ENCODE results near the gene TOLLIP. TPM values are rescaled to one million over a fixed set of nuclear protein-coding genes. Genes with fewer than 3 reads are reported as not detected.

The TOLLIP gene
- total RNA-seq, 2 donors from 2014 or later, result 46.0 to 46.3 TPM

GRCh38 chr11:1354125-1354938 lies 44.9 kb upstream of the TOLLIP start:
- Histone ChIP-seq H3K36me3 (no peaks in the 10 kb centered on the region), H3K9me3 (no peaks in the 10 kb centered on the region), H3K4me3 (no peak overlapping the region), H3K27me3 (replicated peaks; ENCODE audit: insufficient read depth) (no peaks in the 10 kb centered on the region), H3K27ac (no peak overlapping the region), H3K4me1 (ENCODE audit: control insufficient read depth in 1 of 2, low read depth in 2 of 2) (no peaks in the 10 kb centered on the region)
- DNase-seq (ENCODE audit: low spot score) (no peak), ATAC-seq (ENCODE audit: insufficient number of reproducible peaks, low FRiP score, low read depth) (no peak)
- no peak for TF ChIP-seq CTCF (IDR thresholded peaks at IDR 0.05)

GRCh38 chr11:1353383-1354124 lies 44.1 kb upstream of the TOLLIP start:
- Histone ChIP-seq H3K36me3 (no peaks in the 10 kb centered on the region), H3K4me3 (no peak overlapping the region), H3K27me3 (replicated peaks; ENCODE audit: insufficient read depth) (no peaks in the 10 kb centered on the region), H3K9me3 (no peaks in the 10 kb centered on the region), H3K27ac (no peak overlapping the region), H3K4me1 (ENCODE audit: control insufficient read depth in 1 of 2, low read depth in 2 of 2) (no peaks in the 10 kb centered on the region)
- ATAC-seq (ENCODE audit: insufficient number of reproducible peaks, low FRiP score, low read depth) (no peak), DNase-seq (ENCODE audit: low spot score) (no peak)
- TF ChIP-seq CTCF (IDR thresholded peaks at IDR 0.05), result no peak

- TF ChIP-seq CTCF (IDR thresholded peaks at IDR 0.05), result no peak
- ATAC-seq (ENCODE audit: insufficient number of reproducible peaks, low FRiP score, low read depth), result no peak
- H3K36me3 ChIP-seq, result no peaks in the 10 kb centered on the region
Observed at GRCh38 chr11:1352696-1353382, 43.4 kb upstream of the TOLLIP start.

GRCh38 chr11:1351278-1351937 lies 42.0 kb upstream of the TOLLIP start:
- no peak for ATAC-seq (ENCODE audit: insufficient number of reproducible peaks, low FRiP score, low read depth)
- Histone ChIP-seq H3K27me3 (replicated peaks; ENCODE audit: insufficient read depth) (no peaks in the 10 kb centered on the region), H3K36me3 (no peaks in the 10 kb centered on the region), H3K4me1 (ENCODE audit: control insufficient read depth in 1 of 2, low read depth in 2 of 2) (no peaks in the 10 kb centered on the region), H3K27ac (no peak overlapping the region), H3K4me3 (no peak overlapping the region), H3K9me3 (no peaks in the 10 kb centered on the region)
- no peak for DNase-seq (ENCODE audit: low spot score)
- no peak for TF ChIP-seq CTCF (IDR thresholded peaks at IDR 0.05)

More at GRCh38 chr11:1352696-1353382, 43.4 kb upstream of the TOLLIP start:
- Histone ChIP-seq H3K27ac (no peak overlapping the region), H3K27me3 (replicated peaks; ENCODE audit: insufficient read depth) (no peaks in the 10 kb centered on the region), H3K4me3 (no peak overlapping the region), H3K4me1 (ENCODE audit: control insufficient read depth in 1 of 2, low read depth in 2 of 2) (no peaks in the 10 kb centered on the region), H3K9me3 (no peaks in the 10 kb centered on the region)
- no peak for DNase-seq (ENCODE audit: low spot score)
